Muscle layer of colon (tissue), 2 donors: ENCODE measurements around the gene PSMC3.
A peak's percentile ranks its signal among the peaks of the same experiment; 100 is the strongest.

Experiments used
- H3K27ac ChIP-seq: one replicate; pipeline ENCODE4 v1.7.0; 2013; ENCODE audit warnings: low read depth, mild to moderate bottlenecking, low read length, moderate library complexity
- H3K27me3 ChIP-seq, 2 donors: one replicate each; pipeline ENCODE4 v1.7.0; 2013; ENCODE audit warnings: low read length in 2 of 2, mild to moderate bottlenecking in 2 of 2; ENCODE audit not compliant: insufficient read depth in 2 of 2, control insufficient read depth in 1 of 2
- H3K36me3 ChIP-seq: one replicate; pipeline ENCODE4 v1.7.0; 2013; ENCODE audit warnings: mild to moderate bottlenecking, low read length; ENCODE audit not compliant: insufficient read depth
- H3K4me1 ChIP-seq: one replicate; pipeline ENCODE4 v1.7.0; 2013; ENCODE audit warnings: mild to moderate bottlenecking, low read length; ENCODE audit not compliant: insufficient read depth
- H3K4me3 ChIP-seq, 2 donors: one replicate each; pipeline ENCODE4 v1.7.0; 2013; ENCODE audit warnings: low read length in 2 of 2, low read depth in 1 of 2, mild to moderate bottlenecking in 1 of 2, moderate library complexity in 1 of 2
- H3K9ac ChIP-seq: one replicate; pipeline ENCODE4 v1.7.0; 2013; ENCODE audit warnings: low read length
- H3K9me3 ChIP-seq: one replicate; pipeline ENCODE4 v1.7.0; 2013; ENCODE audit warnings: mild to moderate bottlenecking, low read length
- donor health status: abdominal sarcoma.
- donor health status: Adenocarcinoma of cecum.

PSMC3 gene

GRCh38 chr11:47430524-47430923 is 4.3 kb upstream of the PSMC3 start:
- H3K27me3 ChIP-seq, result no peaks in the 10 kb centered on the region
- no peak overlapping the region for H3K9ac ChIP-seq
- H3K4me1 ChIP-seq, result peaks cover 1% of the 10 kb centered on the region
- H3K36me3 ChIP-seq, result no peaks in the 10 kb centered on the region
- H3K9me3 ChIP-seq, result no peaks in the 10 kb centered on the region
- H3K27ac ChIP-seq, result no peak overlapping the region
- H3K4me3 ChIP-seq, result no peak overlapping the region

- H3K9ac ChIP-seq, result peak overlapping the region; percentile 67
- no peaks in the 10 kb centered on the region for H3K27me3 ChIP-seq
- peak overlapping the region; percentile 78 to 85 for H3K4me3 ChIP-seq
- no peaks in the 10 kb centered on the region for H3K9me3 ChIP-seq
- H3K4me1 ChIP-seq, result peaks cover 14% of the 10 kb centered on the region
- peaks cover 30% of the 10 kb centered on the region for H3K36me3 ChIP-seq
- peak overlapping the region; percentile 98 for H3K27ac ChIP-seq
These were observed 628 bp downstream of the PSMC3 start for GRCh38 chr11:47425611-47426010.

- Histone ChIP-seq H3K4me1 (peaks cover 18% of the 10 kb centered on the region), H3K36me3 (peaks cover 67% of the 10 kb centered on the region), H3K27me3 (no peaks in the 10 kb centered on the region), H3K9ac (no peak overlapping the region), H3K27ac (no peak overlapping the region), H3K9me3 (no peaks in the 10 kb centered on the region), H3K4me3 (no peak overlapping the region)
These were observed 7.6 kb downstream of the PSMC3 start for GRCh38 chr11:47418454-47419259.

- Histone ChIP-seq H3K9ac (no peak overlapping the region), H3K9me3 (no peaks in the 10 kb centered on the region), H3K27ac (no peak overlapping the region), H3K4me3 (no peak overlapping the region), H3K27me3 (no peaks in the 10 kb centered on the region), H3K4me1 (peaks cover 18% of the 10 kb centered on the region), H3K36me3 (peaks cover 62% of the 10 kb centered on the region)
These were observed 8.5 kb downstream of the PSMC3 start for GRCh38 chr11:47417712-47418111.

GRCh38 chr11:47415949-47416472 is 10.2 kb downstream of the PSMC3 start:
- Histone ChIP-seq H3K9ac (no peak overlapping the region), H3K36me3 (peaks cover 59% of the 10 kb centered on the region), H3K9me3 (no peaks in the 10 kb centered on the region), H3K4me3 (no peak overlapping the region), H3K4me1 (peaks cover 18% of the 10 kb centered on the region), H3K27me3 (no peaks in the 10 kb centered on the region), H3K27ac (peak overlapping the region; percentile 86)

- Histone ChIP-seq H3K27ac (peak overlapping the region; percentile 86), H3K27me3 (no peaks in the 10 kb centered on the region), H3K9me3 (no peaks in the 10 kb centered on the region), H3K36me3 (peaks cover 51% of the 10 kb centered on the region), H3K9ac (no peak overlapping the region), H3K4me3 (no peak overlapping the region), H3K4me1 (peaks cover 21% of the 10 kb centered on the region)
These were observed 11.0 kb downstream of the PSMC3 start for GRCh38 chr11:47415091-47415854.

GRCh38 chr11:47414685-47415070 is 11.6 kb downstream of the PSMC3 start:
- no peak overlapping the region for H3K9ac ChIP-seq
- H3K4me3 ChIP-seq, result no peak overlapping the region
- H3K4me1 ChIP-seq, result peaks cover 27% of the 10 kb centered on the region
- H3K27me3 ChIP-seq, result no peaks in the 10 kb centered on the region
- H3K36me3 ChIP-seq, result peaks cover 45% of the 10 kb centered on the region
- H3K9me3 ChIP-seq, result no peaks in the 10 kb centered on the region
- H3K27ac ChIP-seq, result peak overlapping the region; percentile 52

- H3K4me1 ChIP-seq, result peaks cover 33% of the 10 kb centered on the region
These were observed 12.1 kb downstream of the PSMC3 start for GRCh38 chr11:47413908-47414684.

GRCh38 chr11:47413351-47413750 is 12.9 kb downstream of the PSMC3 start:
- H3K4me1 ChIP-seq, result peaks cover 34% of the 10 kb centered on the region
- H3K9ac ChIP-seq, result no peak overlapping the region
- H3K9me3 ChIP-seq, result no peaks in the 10 kb centered on the region
- H3K27ac ChIP-seq, result no peak overlapping the region
- no peak overlapping the region for H3K4me3 ChIP-seq
- peaks cover 33% of the 10 kb centered on the region for H3K36me3 ChIP-seq
- H3K27me3 ChIP-seq, result no peaks in the 10 kb centered on the region

More at GRCh38 chr11:47413908-47414684, 12.1 kb downstream of the PSMC3 start:
- no peaks in the 10 kb centered on the region for H3K9me3 ChIP-seq
- H3K4me3 ChIP-seq, result no peak overlapping the region
- H3K27me3 ChIP-seq, result no peaks in the 10 kb centered on the region
- H3K9ac ChIP-seq, result no peak overlapping the region
- H3K27ac ChIP-seq, result peak overlapping the region; percentile 52
- H3K36me3 ChIP-seq, result peaks cover 40% of the 10 kb centered on the region

- Histone ChIP-seq H3K4me1 (peaks cover 41% of the 10 kb centered on the region), H3K4me3 (no peak overlapping the region), H3K27ac (no peak overlapping the region), H3K36me3 (peaks cover 26% of the 10 kb centered on the region), H3K27me3 (no peaks in the 10 kb centered on the region), H3K9me3 (no peaks in the 10 kb centered on the region), H3K9ac (no peak overlapping the region)
These were observed 14.1 kb downstream of the PSMC3 start for GRCh38 chr11:47411884-47412746.
